HCT116 (cell line): ENCODE measurements around the gene KCTD4. TPM values are rescaled to one million over a fixed set of nuclear protein-coding genes. Genes with fewer than 3 reads are reported as not detected.
A peak's percentile ranks its signal among the peaks of the same experiment; 100 is the strongest.

ENCODE experiments used
- ATAC-seq: fragments of 200-7000 bp; cut with Tn5 transposase; 2 replicates; pipeline ENCODE4 v1.9.1; 2020; ENCODE audit warnings: mild to moderate bottlenecking, moderate library complexity
- BruUV-seq: library from RNA; stranded (reverse); fragments of 400-500 nt; replicated peaks from 2 replicates; lab custom pipeline; 2021; lab: Mats Ljungman, UMichigan
- CTCF ChIA-PET: fragments of 300-600 bp; sonication (Branson Sonifier 250); formaldehyde crosslinking; loops from one replicate; lab custom pipeline; 2021; ENCODE audit warnings: antibody characterized with exemption; lab: Charles Lee
- POLR2A ChIA-PET: fragments of 300-600, 350-600 bp; sonication (Branson Sonifier 250); formaldehyde crosslinking; loops from one replicate; lab custom pipeline; 2021; ENCODE audit warnings: antibody characterized with exemption; lab: Charles Lee
- RAD21 ChIA-PET, 2 experiments: fragments of 300-600 bp; sonication (Branson Sonifier 250); formaldehyde crosslinking; loops; one replicate each; lab custom pipeline; 2023; ENCODE audit warnings: low total read pairs in 2 of 2; ENCODE audit not compliant: uncharacterized antibody in 2 of 2, unreplicated experiment in 2 of 2, low non-redundant PET in 1 of 2; lab: Charles Lee
- DNase-seq: peaks from one replicate; pipeline ENCODE4 v3.0.0-alpha.2; 2010; ENCODE audit warnings: low read depth, low spot score
- H2AFZ ChIP-seq: fragments of 200-600 bp; shearing (Covaris generic), sonication (generic); 2 replicates; pipeline ENCODE4 v1.6.1; 2017; ENCODE audit warnings: low read depth, mixed run types, mixed read lengths, antibody characterized with exemption, low read length; ENCODE audit not compliant: poor library complexity, severe bottlenecking
- H3K27ac ChIP-seq: 2 replicates; pipeline ENCODE4 v1.5.1; 2012; ENCODE audit warnings: low read depth, low read length
- H3K27me3 ChIP-seq: fragments of 200-600 bp; sonication (generic); 2 replicates; pipeline ENCODE4 v1.6.1; 2016; ENCODE audit warnings: mixed run types, low read length, mixed read lengths; ENCODE audit not compliant: insufficient read depth
- H3K36me3 ChIP-seq, 2 experiments: fragments of 200-500 bp in 1 of 2; fragments of 200-600 bp in 1 of 2; sonication (Bioruptor generic) in 1 of 2; sonication (generic) in 1 of 2; 2 replicates each; pipeline versions ENCODE4 v1.5.1 to v1.6.1; 2014 to 2016; ENCODE audit warnings: low read length in 2 of 2, inconsistent platforms in 1 of 2, mixed read lengths in 1 of 2, mixed run types in 1 of 2; ENCODE audit not compliant: insufficient read depth in 2 of 2, control insufficient read depth in 1 of 2
- H3K4me1 ChIP-seq, 2 experiments: fragments of 200-600 bp in 1 of 2; sonication (generic) in 1 of 2; 2 replicates each; pipeline versions ENCODE4 v1.5.1 to v1.6.1; 2012 to 2017; ENCODE audit warnings: low read length in 2 of 2, inconsistent platforms in 1 of 2, mild to moderate bottlenecking in 1 of 2, mixed read lengths in 1 of 2, mixed run types in 1 of 2, moderate library complexity in 1 of 2; ENCODE audit not compliant: insufficient read depth in 2 of 2, control insufficient read depth in 1 of 2
- H3K4me2 ChIP-seq: fragments of 200-600 bp; sonication (generic); 2 replicates; pipeline ENCODE4 v1.6.1; 2017; ENCODE audit warnings: mixed run types, low read length, mixed read lengths
- H3K4me3 ChIP-seq, 2 experiments: fragments of 200-600 bp in 1 of 2; sonication (generic) in 1 of 2; replicated peaks in 1 of 2; 2 replicates each; pipeline ENCODE4 v1.5.1; 2011 to 2016; ENCODE audit warnings: low read length in 2 of 2, control low read depth in 1 of 2, low read depth in 1 of 2, mild to moderate bottlenecking in 1 of 2, mixed read lengths in 1 of 2, mixed run types in 1 of 2
- H3K79me2 ChIP-seq: fragments of 200-600 bp; sonication (generic); 2 replicates; pipeline ENCODE4 v1.6.1; 2017; ENCODE audit warnings: mild to moderate bottlenecking, mixed run types, low read length, moderate library complexity, mixed read lengths; ENCODE audit not compliant: insufficient read depth
- H3K9ac ChIP-seq: fragments of 200-600 bp; sonication (generic); 2 replicates; pipeline ENCODE4 v1.6.1; 2016; ENCODE audit warnings: low read length, mixed read lengths
- H3K9me2 ChIP-seq: fragments of 200-600 bp; sonication (generic), shearing (Covaris generic); 2 replicates; pipeline ENCODE4 v1.6.1; 2017; ENCODE audit warnings: mixed run types, mild to moderate bottlenecking, moderate library complexity; ENCODE audit not compliant: insufficient read depth
- H3K9me3 ChIP-seq, 2 experiments: fragments of 200-500 bp in 1 of 2; fragments of 200-600 bp in 1 of 2; sonication (Bioruptor generic) in 1 of 2; sonication (generic) in 1 of 2; 2 replicates each; pipeline ENCODE4 v1.6.1; 2014 to 2017; ENCODE audit warnings: low read length in 2 of 2, mixed read lengths in 2 of 2, inconsistent platforms in 1 of 2, low read depth in 1 of 2, mild to moderate bottlenecking in 1 of 2, mixed run types in 1 of 2, moderate library complexity in 1 of 2; ENCODE audit not compliant: control insufficient read depth in 1 of 2, insufficient read depth in 1 of 2
- H4K20me1 ChIP-seq: fragments of 200-600 bp; sonication (generic), shearing (Covaris generic); 2 replicates; pipeline ENCODE4 v1.6.1; 2017; ENCODE audit warnings: mixed run types, mild to moderate bottlenecking, moderate library complexity; ENCODE audit not compliant: insufficient read depth
- ATF3 ChIP-seq: IDR thresholded peaks from 2 replicates; pipeline ENCODE4 v1.6.1; 2012
- CEBPB ChIP-seq: IDR thresholded peaks from 2 replicates; pipeline ENCODE4 v1.6.1; 2012; ENCODE audit warnings: low read depth
- CTCF ChIP-seq, 3 experiments: fragments of 200-600 bp in 1 of 3; sonication (generic) in 1 of 3; IDR thresholded peaks in 2 of 3; conservative IDR thresholded peaks in 1 of 3; 2 replicates each; pipeline ENCODE4 v1.5.1; 2012 to 2017; ENCODE audit warnings: low read depth in 2 of 3, low read length in 2 of 3, antibody characterized with exemption in 1 of 3, borderline replicate concordance in 1 of 3, control low read depth in 1 of 3, mild to moderate bottlenecking in 1 of 3, mixed read lengths in 1 of 3, mixed run types in 1 of 3, moderate library complexity in 1 of 3; ENCODE audit not compliant: insufficient read depth in 1 of 3
- EZH2phosphoT487 ChIP-seq: fragments of 200-600 bp; IDR thresholded peaks from 2 replicates; pipeline ENCODE4 v1.6.1; 2018; ENCODE audit warnings: antibody characterized with exemption, borderline replicate concordance
- FOSL1 ChIP-seq: IDR thresholded peaks from 2 replicates; pipeline ENCODE4 v1.6.1; 2012; ENCODE audit warnings: low read depth
- JUND ChIP-seq: IDR thresholded peaks from 2 replicates; pipeline ENCODE4 v1.6.1; 2012
- MAX ChIP-seq: IDR thresholded peaks from 2 replicates; pipeline ENCODE4 v1.6.1; 2012
- POLR2A ChIP-seq: IDR thresholded peaks from 2 replicates; pipeline ENCODE4 v1.7.0; 2011; ENCODE audit warnings: borderline replicate concordance; ENCODE audit not compliant: insufficient read depth, insufficient read length; ENCODE audit errors: extremely low read depth
- POLR2AphosphoS5 ChIP-seq: IDR thresholded peaks from 2 replicates; pipeline ENCODE4 v1.6.1; 2011; ENCODE audit warnings: mild to moderate bottlenecking, low read depth, low read length, moderate library complexity
- RAD21 ChIP-seq: IDR thresholded peaks from 2 replicates; pipeline ENCODE4 v1.6.1; 2012; ENCODE audit warnings: low read depth, mild to moderate bottlenecking
- SP1 ChIP-seq: IDR thresholded peaks from 2 replicates; pipeline ENCODE4 v1.6.1; 2012; ENCODE audit warnings: low read depth
- SRF ChIP-seq: IDR thresholded peaks from 2 replicates; pipeline ENCODE4 v1.6.1; 2012; ENCODE audit warnings: low read depth
- YY1 ChIP-seq: IDR thresholded peaks from 2 replicates; pipeline ENCODE4 v1.6.1; 2011; ENCODE audit warnings: low read length, low read depth, moderate library complexity, mild to moderate bottlenecking; ENCODE audit not compliant: insufficient replicate concordance; ENCODE audit errors: extremely low read depth
- ZBTB33 ChIP-seq: IDR thresholded peaks from 2 replicates; pipeline ENCODE4 v1.6.1; 2011; ENCODE audit warnings: mild to moderate bottlenecking, low read length, moderate library complexity; ENCODE audit not compliant: insufficient replicate concordance; ENCODE audit errors: extremely low read depth
- intact Hi-C: fragments of 100-400 bp; cut with micrococcal nuclease; formaldehyde crosslinking; loops from 2 replicates; pipeline ENCODE4 v1.10.0; 2022
- total RNA-seq: library from RNA; stranded (reverse); gene quantifications from one replicate; pipeline ENCODE4 v1.2.1, GENCODE V29; 2021; ENCODE audit not compliant: unreplicated experiment

Gene KCTD4
- total RNA-seq, 1 experiment from 2014 or later = not detected

- 0 out of 2 replicates have a peak, but pooled peaks have one; percentile 19 for TF ChIP-seq MAX
- peak; percentile 85 for TF ChIP-seq CEBPB
- peak; percentile 77 for TF ChIP-seq JUND
- peak; percentile 95 for TF ChIP-seq FOSL1
- no peak for TF ChIP-seq CTCF (IDR thresholded peaks at IDR 0.05 in 2 of 3, conservative IDR thresholded peaks at IDR 0.05 in 1 of 3; ENCODE audit: borderline replicate concordance in 1 of 3, insufficient read depth in 1 of 3, low read depth in 2 of 3, low read length in 2 of 3)
- no peak for TF ChIP-seq YY1
- TF ChIP-seq ATF3 = no peak
- TF ChIP-seq EZH2phosphoT487 = no peak
- peak; percentile 62; the same call in 1 of the 2 replicates for TF ChIP-seq SRF
- TF ChIP-seq RAD21 = peak; percentile 17; the same call in 1 of the 2 replicates
- no peak for TF ChIP-seq POLR2A
- peak; percentile 85 for TF ChIP-seq SP1
- no peak; the same call in 1 of the 2 replicates for TF ChIP-seq POLR2AphosphoS5
- no peak for TF ChIP-seq ZBTB33
- TF ChIP-seq, all 23 proteins: peak for 7
- peaks cover 0 to 7% of the 10 kb centered on the region in 2 experiments; a peak in 2 of 4 replicates for H3K36me3 ChIP-seq
- ChIA-PET RAD21 (interaction anchor here in 1 of 2 experiments (0.9 kb wide), 1 partner anchor 12 kb away, joined by 3 read pairs; no protein-coding TSS in a partner anchor), CTCF (no interaction called here), POLR2A (interaction anchor here (1.5 kb wide), 1 partner anchor 20 kb away, joined by 3 read pairs; no protein-coding TSS in a partner anchor)
- H4K20me1 ChIP-seq = no peaks in the 10 kb centered on the region
- H3K9me3 ChIP-seq = no peaks in the 10 kb centered on the region
- no TSS peak for BruUV-seq
- no peaks in the 10 kb centered on the region for H3K9me2 ChIP-seq
- H3K4me2 ChIP-seq = peak overlapping the region; percentile 76
- H3K4me3 ChIP-seq = peak overlapping the region in 1 of 2 experiments; percentile 33; a peak in 1 of 4 replicates
- peaks cover 38 to 53% of the 10 kb centered on the region in 2 experiments for H3K4me1 ChIP-seq
- peak overlapping the region; percentile 66 for H3K27ac ChIP-seq
- intact Hi-C loops = loop anchor here (10.0 kb wide), 1 partner anchor 122 kb away; no protein-coding TSS in a partner anchor
- no peaks in the 10 kb centered on the region for H3K27me3 ChIP-seq
- ATAC-seq (peak; percentile 86), DNase-seq (peak; percentile 76)
- peaks cover 39% of the 10 kb centered on the region for H3K79me2 ChIP-seq
- no peak overlapping the region for H2AFZ ChIP-seq
- H3K9ac ChIP-seq = peak overlapping the region; percentile 39
These were observed 38.0 kb downstream of the KCTD4 start for GRCh38 chr13:45162821-45163220.
